Measurements from ENCODE around the gene LY86. TPM values are rescaled to one million over a fixed set of nuclear protein-coding genes. Genes with fewer than 3 reads are reported as not detected.

The LY86 gene
- total and polyA plus RNA-seq, 4 donors: 5.2 to 12.4 (median 9.6) TPM

DNA sequence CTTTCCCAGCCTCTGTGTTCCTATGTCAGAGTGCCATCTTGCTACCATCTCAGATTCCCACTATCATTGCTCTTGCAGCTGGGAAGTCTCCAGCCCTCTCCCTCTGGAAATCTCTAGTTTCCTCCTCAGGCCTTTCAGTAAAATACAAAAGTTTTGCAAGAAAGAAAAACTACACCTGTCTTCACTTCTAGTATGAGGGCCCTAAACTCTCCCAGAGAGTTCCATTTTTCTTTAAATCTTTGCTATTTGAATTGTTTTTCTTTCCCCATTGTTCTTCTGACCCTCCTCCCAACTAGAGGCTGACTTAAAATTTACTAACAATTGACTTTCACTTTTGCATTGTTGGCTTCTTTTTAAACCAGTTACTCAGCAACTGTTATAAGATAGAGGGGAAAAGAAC is 62.8 kb downstream of the LY86 start:
- Histone ChIP-seq H3K27ac (ENCODE audit: low read depth in 1 of 2, low read length in 1 of 2) (no peak overlapping the region), H3K9ac (ENCODE audit: insufficient read depth in 1 of 2, low read length in 2 of 2) (no peak overlapping the region), H3K4me1 (ENCODE audit: control insufficient read depth in 5 of 5, insufficient read depth in 5 of 5, low read length in 5 of 5) (peaks cover 0 to 14% (median 0%) of the 10 kb centered on the region in 5 donors), H3K36me3 (ENCODE audit: control insufficient read depth in 4 of 4, insufficient read depth in 4 of 4, low read length in 4 of 4) (no peaks in the 10 kb centered on the region), H3K27me3 (ENCODE audit: control insufficient read depth in 3 of 3, insufficient read depth in 3 of 3, low read length in 2 of 3) (no peaks in the 10 kb centered on the region), H3K4me3 (no peak overlapping the region), H3K9me3 (ENCODE audit: control insufficient read depth in 4 of 4, insufficient read depth in 3 of 4, low read length in 3 of 4) (peaks cover 0 to 4% (median under 1%) of the 10 kb centered on the region in 4 donors)
- TF ChIP-seq, protein P1, sequence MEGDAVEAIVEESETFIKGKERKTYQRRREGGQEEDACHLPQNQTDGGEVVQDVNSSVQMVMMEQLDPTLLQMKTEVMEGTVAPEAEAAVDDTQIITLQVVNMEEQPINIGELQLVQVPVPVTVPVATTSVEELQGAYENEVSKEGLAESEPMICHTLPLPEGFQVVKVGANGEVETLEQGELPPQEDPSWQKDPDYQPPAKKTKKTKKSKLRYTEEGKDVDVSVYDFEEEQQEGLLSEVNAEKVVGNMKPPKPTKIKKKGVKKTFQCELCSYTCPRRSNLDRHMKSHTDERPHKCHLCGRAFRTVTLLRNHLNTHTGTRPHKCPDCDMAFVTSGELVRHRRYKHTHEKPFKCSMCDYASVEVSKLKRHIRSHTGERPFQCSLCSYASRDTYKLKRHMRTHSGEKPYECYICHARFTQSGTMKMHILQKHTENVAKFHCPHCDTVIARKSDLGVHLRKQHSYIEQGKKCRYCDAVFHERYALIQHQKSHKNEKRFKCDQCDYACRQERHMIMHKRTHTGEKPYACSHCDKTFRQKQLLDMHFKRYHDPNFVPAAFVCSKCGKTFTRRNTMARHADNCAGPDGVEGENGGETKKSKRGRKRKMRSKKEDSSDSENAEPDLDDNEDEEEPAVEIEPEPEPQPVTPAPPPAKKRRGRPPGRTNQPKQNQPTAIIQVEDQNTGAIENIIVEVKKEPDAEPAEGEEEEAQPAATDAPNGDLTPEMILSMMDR (IDR thresholded peaks at IDR 0.05; ENCODE audit: control extremely low read depth, extremely low read depth): no peak
- ATAC-seq (ENCODE audit: insufficient read depth, low FRiP score): no peak
- DNase-seq: no peak

DNA sequence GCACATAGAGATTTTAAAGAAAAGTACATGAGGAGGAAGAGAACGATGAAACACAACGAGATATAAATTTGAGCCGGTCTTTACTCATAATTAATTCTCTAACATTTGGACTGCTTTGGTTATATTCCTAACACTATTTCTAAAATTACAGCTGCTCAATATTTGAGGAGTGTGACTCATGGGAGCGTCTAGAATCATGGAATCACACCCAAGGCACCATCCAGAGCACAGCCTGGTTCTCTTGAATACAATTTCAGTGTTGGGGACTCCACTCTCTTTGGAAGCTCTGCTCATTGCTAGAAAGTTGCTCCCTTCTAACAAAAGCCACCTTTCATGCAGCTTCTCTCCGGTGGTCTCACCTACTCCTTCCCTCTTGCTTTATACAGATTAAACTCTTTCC is 64.4 kb downstream of the LY86 start:
- H3K4me1 ChIP-seq (ENCODE audit: control insufficient read depth in 5 of 5, insufficient read depth in 5 of 5, low read length in 5 of 5): peaks cover 0 to 16% (median 0%) of the 10 kb centered on the region in 5 donors
- WGBS, 2 donors: 92 to 97% methylated on average over 5 of the region's 5 CpGs
- H3K4me3 ChIP-seq: no peak overlapping the region
- no peaks in the 10 kb centered on the region for H3K9me3 ChIP-seq (ENCODE audit: control insufficient read depth in 4 of 4, insufficient read depth in 3 of 4, low read length in 3 of 4)
- no peak overlapping the region for H3K9ac ChIP-seq (ENCODE audit: insufficient read depth in 1 of 2, low read length in 2 of 2)
- DNase-seq (no peak), ATAC-seq (ENCODE audit: insufficient read depth, low FRiP score) (no peak)
- TF ChIP-seq, protein P1 (IDR thresholded peaks at IDR 0.05; ENCODE audit: control extremely low read depth, extremely low read depth): no peak
- H3K27me3 ChIP-seq (ENCODE audit: control insufficient read depth in 3 of 3, insufficient read depth in 3 of 3, low read length in 2 of 3): no peaks in the 10 kb centered on the region
- H3K27ac ChIP-seq (ENCODE audit: low read depth in 1 of 2, low read length in 1 of 2): no peak overlapping the region
- no peaks in the 10 kb centered on the region for H3K36me3 ChIP-seq (ENCODE audit: control insufficient read depth in 4 of 4, insufficient read depth in 4 of 4, low read length in 4 of 4)

DNA sequence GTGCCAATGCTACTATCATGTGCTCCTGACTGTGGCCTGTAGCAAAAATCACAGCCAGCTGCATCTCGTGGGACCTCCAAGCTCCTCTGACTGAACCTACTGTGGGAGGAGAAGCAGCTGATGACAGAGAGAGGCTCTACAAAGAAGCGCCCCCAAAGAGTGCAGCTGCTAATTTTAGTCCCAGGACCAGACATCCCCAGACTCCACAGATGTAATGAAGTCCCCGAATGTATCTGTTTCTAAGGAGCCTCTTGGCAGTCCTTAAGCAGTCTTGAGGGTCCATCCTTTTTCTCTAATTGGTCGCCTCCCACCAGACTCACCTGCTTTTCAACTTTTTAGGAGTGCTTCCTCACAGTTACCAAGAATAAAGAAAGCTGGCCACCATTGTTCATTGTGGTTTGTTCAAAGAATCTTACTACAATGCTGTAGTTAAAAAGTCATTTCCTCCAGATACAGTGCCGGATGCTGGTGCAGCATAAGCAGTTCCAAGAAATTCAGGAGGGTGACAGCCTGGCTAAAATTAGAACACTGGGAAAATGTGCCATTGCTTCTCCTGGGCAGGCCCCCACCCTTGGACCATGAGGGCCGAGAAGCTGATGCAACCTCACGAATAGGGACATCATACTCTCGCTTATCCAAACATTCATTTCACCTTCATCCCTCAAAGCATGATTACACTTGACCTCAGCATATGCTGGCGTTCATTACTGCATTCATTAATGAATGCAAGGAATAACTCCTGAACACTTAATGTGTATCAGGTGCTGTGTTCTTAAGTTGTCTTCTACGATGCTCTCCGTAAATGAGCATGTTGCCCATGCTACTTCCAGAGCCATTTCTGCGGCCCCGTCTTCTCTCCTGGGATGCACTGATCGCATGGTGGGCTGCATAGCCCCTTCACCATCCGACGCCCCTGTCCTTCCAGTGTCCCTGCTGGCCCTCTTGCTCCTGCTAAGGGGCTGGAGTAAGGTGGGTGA is 66.4 kb downstream of the LY86 start:
- Histone ChIP-seq H3K27me3 (ENCODE audit: control insufficient read depth in 3 of 3, insufficient read depth in 3 of 3, low read length in 2 of 3) (no peaks in the 10 kb centered on the region), H3K36me3 (ENCODE audit: control insufficient read depth in 4 of 4, insufficient read depth in 4 of 4, low read length in 4 of 4) (no peaks in the 10 kb centered on the region), H3K4me1 (ENCODE audit: control insufficient read depth in 5 of 5, insufficient read depth in 5 of 5, low read length in 5 of 5) (peaks cover 0 to 16% (median 0%) of the 10 kb centered on the region in 5 donors), H3K9me3 (ENCODE audit: control insufficient read depth in 4 of 4, insufficient read depth in 3 of 4, low read length in 3 of 4) (no peaks in the 10 kb centered on the region), H3K27ac (ENCODE audit: low read depth in 1 of 2, low read length in 1 of 2) (peak overlapping the region; percentile 28 to 91), H3K4me3 (no peak overlapping the region), H3K9ac (ENCODE audit: insufficient read depth in 1 of 2, low read length in 2 of 2) (no peak overlapping the region)
- no peak for ATAC-seq (ENCODE audit: insufficient read depth, low FRiP score)
- peak; percentile 40 to 83 (median 68) for DNase-seq
- TF ChIP-seq, protein P1 (IDR thresholded peaks at IDR 0.05; ENCODE audit: control extremely low read depth, extremely low read depth): no peak
- WGBS, 2 donors: 47 to 54% methylated on average over 16 of the region's 16 CpGs

Measured in lung (tissue), 12 donors.